Ascending aorta (tissue), 2 donors: ENCODE results near the gene NANOS3. TPM values are rescaled to one million over a fixed set of nuclear protein-coding genes. Genes with fewer than 3 reads are reported as not detected.

Experiments used
- DNase-seq, 2 donors: peaks; one replicate each; pipeline ENCODE4 v3.0.0-alpha.2; 2019; ENCODE audit warnings: low spot score in 2 of 2
- H3K27ac ChIP-seq, 2 donors: fragments of 200-600 bp; sonication (generic); one replicate each; pipeline ENCODE4 v1.5.1; 2016 to 2017; ENCODE audit warnings: mild to moderate bottlenecking in 1 of 2
- H3K27me3 ChIP-seq: fragments of 200-600 bp; sonication (generic); one replicate; pipeline ENCODE4 v1.5.1; 2017
- H3K36me3 ChIP-seq, 2 donors: fragments of 200-600 bp; sonication (generic); one replicate each; pipeline ENCODE4 v1.5.1; 2016
- H3K4me1 ChIP-seq, 2 donors: fragments of 200-600 bp; sonication (generic); one replicate each; pipeline ENCODE4 v1.5.1; 2016 to 2017; ENCODE audit warnings: mild to moderate bottlenecking in 1 of 2
- H3K4me3 ChIP-seq, 2 donors: fragments of 200-600 bp; sonication (generic); one replicate each; pipeline ENCODE4 v1.5.1; 2016 to 2017; ENCODE audit warnings: mild to moderate bottlenecking in 1 of 2
- H3K9me3 ChIP-seq, 2 donors: fragments of 200-600 bp; sonication (generic); one replicate each; pipeline ENCODE4 v1.5.1; 2016
- CTCF ChIP-seq, 3 experiments: fragments of 200-600 bp in 2 of 3; fragments of 450-650 bp in 1 of 3; sonication (generic) in 2 of 3; IDR thresholded peaks; one replicate each; pipeline ENCODE4 v1.5.1; 2016 to 2019; ENCODE audit warnings: antibody characterized with exemption in 3 of 3, mild to moderate bottlenecking in 1 of 3, moderate library complexity in 1 of 3
- intact Hi-C: fragments of 100-400 bp; cut with DNase I; formaldehyde crosslinking; loops from one replicate; pipeline ENCODE4 v1.15.1; 2023
- total RNA-seq: library from RNA; depleted of rRNA; stranded (reverse); fragments of >200 nt; gene quantifications from one replicate; pipeline ENCODE4 v1.1.0, GENCODE V29; 2016

Gene NANOS3
- total RNA-seq, 1 donor from 2014 or later = not detected

- intact Hi-C loops = loop anchor here (5.0 kb wide), 1 partner anchor 695 kb away; the partner anchor contains the start of genes IER2 and STX10
- DNase-seq = peak; percentile 85 to 98
- Histone ChIP-seq H3K36me3 (no peaks in the 10 kb centered on the region), H3K4me1 (peaks cover 20 to 68% of the 10 kb centered on the region in 2 donors), H3K27me3 (no peaks in the 10 kb centered on the region), H3K4me3 (peak overlapping the region; percentile 50 to 70), H3K9me3 (no peaks in the 10 kb centered on the region), H3K27ac (peak overlapping the region; percentile 99 to 100)
- TF ChIP-seq CTCF (IDR thresholded peaks at IDR 0.05) = peak; percentile 22 to 31 (median 23)
Observed at GRCh38 chr19:13847407-13848339, 29.3 kb upstream of the NANOS3 start.

GRCh38 chr19:13848340-13848677 is 28.6 kb upstream of the NANOS3 start:
- intact Hi-C loops = loop anchor here (5.0 kb wide), 1 partner anchor 696 kb away; the partner anchor contains the start of genes IER2 and STX10
- H3K36me3 ChIP-seq = no peaks in the 10 kb centered on the region
- peak overlapping the region; percentile 99 to 100 for H3K27ac ChIP-seq
- H3K27me3 ChIP-seq = no peaks in the 10 kb centered on the region
- no peak for DNase-seq
- no peak overlapping the region for H3K4me3 ChIP-seq
- peaks cover 16 to 70% of the 10 kb centered on the region in 2 donors for H3K4me1 ChIP-seq
- H3K9me3 ChIP-seq = no peaks in the 10 kb centered on the region
- TF ChIP-seq CTCF (IDR thresholded peaks at IDR 0.05) = no peak

- no peaks in the 10 kb centered on the region for H3K36me3 ChIP-seq
- intact Hi-C loops = loop anchor here (5.0 kb wide), 1 partner anchor 697 kb away; the partner anchor contains the start of genes IER2 and STX10
- peak overlapping the region; percentile 99 to 100 for H3K27ac ChIP-seq
- H3K9me3 ChIP-seq = no peaks in the 10 kb centered on the region
- TF ChIP-seq CTCF (IDR thresholded peaks at IDR 0.05) = no peak
- H3K27me3 ChIP-seq = no peaks in the 10 kb centered on the region
- H3K4me1 ChIP-seq = peaks cover 16 to 65% of the 10 kb centered on the region in 2 donors
- DNase-seq = no peak
- no peak overlapping the region for H3K4me3 ChIP-seq
Observed at GRCh38 chr19:13848798-13849676, 27.9 kb upstream of the NANOS3 start.

- DNase-seq = peak in 1 of 2 donors; percentile 90
Observed at GRCh38 chr19:13849991-13850909, 26.7 kb upstream of the NANOS3 start.

More at GRCh38 chr19:13849991-13850909, 26.7 kb upstream of the NANOS3 start:
- Histone ChIP-seq H3K27ac (peak overlapping the region; percentile 99 to 100), H3K36me3 (no peaks in the 10 kb centered on the region), H3K4me3 (peak overlapping the region; percentile 31 to 54), H3K9me3 (no peaks in the 10 kb centered on the region), H3K4me1 (peaks cover 16 to 62% of the 10 kb centered on the region in 2 donors), H3K27me3 (no peaks in the 10 kb centered on the region)
- intact Hi-C loops = loop anchor here (5.0 kb wide), 1 partner anchor 698 kb away; the partner anchor contains the start of genes IER2 and STX10
- no peak for TF ChIP-seq CTCF (IDR thresholded peaks at IDR 0.05)
